HEK293T (cell line): ENCODE results near the gene PTPRD.

Source experiments
- ARNT ChIP-seq: fragments of 450-650 bp; IDR thresholded peaks from 2 replicates; pipeline ENCODE4 v1.6.1; 2017; ENCODE audit warnings: mild to moderate bottlenecking
- BHLHE40 ChIP-seq: fragments of 450-650 bp; IDR thresholded peaks from 2 replicates; pipeline ENCODE4 v1.6.1; 2016; ENCODE audit warnings: mild to moderate bottlenecking, moderate library complexity, borderline replicate concordance
- CTBP1 ChIP-seq: fragments of 450-650 bp; IDR thresholded peaks from 2 replicates; pipeline ENCODE4 v1.6.1; 2016; ENCODE audit warnings: borderline replicate concordance
- ELF4 ChIP-seq: fragments of 450-650 bp; IDR thresholded peaks from 2 replicates; pipeline ENCODE4 v1.6.1; 2017; ENCODE audit warnings: antibody characterized with exemption
- FOXA1 ChIP-seq: fragments of 450-650 bp; IDR thresholded peaks from 2 replicates; pipeline ENCODE4 v1.6.1; 2016; ENCODE audit warnings: mild to moderate bottlenecking
- FOXM1 ChIP-seq: fragments of 450-650 bp; IDR thresholded peaks from 2 replicates; pipeline ENCODE4 v1.6.1; 2017; ENCODE audit warnings: mild to moderate bottlenecking, borderline replicate concordance
- HDGF ChIP-seq: fragments of 450-650 bp; IDR thresholded peaks from 2 replicates; pipeline ENCODE4 v1.6.1; 2017; ENCODE audit warnings: antibody characterized with exemption, borderline replicate concordance
- L3MBTL2 ChIP-seq: fragments of 450-650 bp; conservative IDR thresholded peaks from 2 replicates; pipeline ENCODE4 v1.6.1; 2016; ENCODE audit warnings: mild to moderate bottlenecking
- SP1 ChIP-seq: fragments of 450-650 bp; IDR thresholded peaks from 2 replicates; pipeline ENCODE4 v1.6.1; 2017
- SUZ12 ChIP-seq: fragments of 450-650 bp; IDR thresholded peaks from 2 replicates; pipeline ENCODE4 v1.6.1; 2016; ENCODE audit warnings: mild to moderate bottlenecking
- TARDBP ChIP-seq: fragments of 450-650 bp; IDR thresholded peaks from 2 replicates; pipeline ENCODE4 v1.6.1; 2016
- TF ChIP-seq, protein P1 (sequence below): fragments of 450-650 bp; IDR thresholded peaks from 2 replicates; pipeline ENCODE4 v1.6.1; 2016

DNA sequence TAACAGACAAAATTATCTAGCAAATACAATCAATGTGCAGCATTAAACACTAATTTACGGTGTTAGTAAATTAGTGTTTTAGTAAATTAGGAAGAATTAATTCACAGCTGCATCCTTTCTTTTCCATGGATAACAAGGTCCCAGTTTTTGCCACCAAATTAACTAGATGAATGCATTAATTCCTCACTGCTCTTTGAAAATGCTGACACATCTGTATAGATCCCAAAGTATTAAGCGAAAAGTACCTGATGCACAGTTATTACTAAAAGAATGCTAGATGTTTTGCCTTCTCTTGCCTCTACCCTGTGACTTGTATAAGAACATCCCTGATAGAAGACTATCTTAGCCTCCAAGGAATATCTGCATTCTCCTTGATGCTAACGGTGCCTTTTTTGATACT, 2200.5 kb downstream of the PTPRD start:
- TF ChIP-seq ELF4 (no peak), SP1 (no peak), FOXM1 (no peak), BHLHE40 (no peak), SUZ12 (no peak), FOXA1 (no peak), CTBP1 (no peak), ARNT (no peak), L3MBTL2 (no peak), TARDBP (no peak), HDGF (no peak)
- TF ChIP-seq, protein P1, sequence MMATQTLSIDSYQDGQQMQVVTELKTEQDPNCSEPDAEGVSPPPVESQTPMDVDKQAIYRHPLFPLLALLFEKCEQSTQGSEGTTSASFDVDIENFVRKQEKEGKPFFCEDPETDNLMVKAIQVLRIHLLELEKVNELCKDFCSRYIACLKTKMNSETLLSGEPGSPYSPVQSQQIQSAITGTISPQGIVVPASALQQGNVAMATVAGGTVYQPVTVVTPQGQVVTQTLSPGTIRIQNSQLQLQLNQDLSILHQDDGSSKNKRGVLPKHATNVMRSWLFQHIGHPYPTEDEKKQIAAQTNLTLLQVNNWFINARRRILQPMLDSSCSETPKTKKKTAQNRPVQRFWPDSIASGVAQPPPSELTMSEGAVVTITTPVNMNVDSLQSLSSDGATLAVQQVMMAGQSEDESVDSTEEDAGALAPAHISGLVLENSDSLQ, result no peak
